CD14-positive monocyte (primary cell): ENCODE data around the gene CDH13. TPM values are rescaled to one million over a fixed set of nuclear protein-coding genes. Genes with fewer than 3 reads are reported as not detected.

ENCODE experiments used
- DNase-seq, 3 donors: peaks; one replicate each; pipeline ENCODE4 v3.0.0-alpha.2; 2011 to 2022
- H2AFZ ChIP-seq: 2 replicates; pipeline ENCODE4 v1.6.0; 2012; ENCODE audit warnings: mild to moderate bottlenecking, low read depth, low read length, inconsistent platforms; ENCODE audit not compliant: insufficient read depth, poor library complexity, severe bottlenecking
- H3K27ac ChIP-seq, 2 donors: 1 replicate in 1 of 2; 2 replicates in 1 of 2; pipeline ENCODE4 v1.5.1; 2012 to 2013; ENCODE audit warnings: low read length in 2 of 2, control low read depth in 1 of 2, inconsistent platforms in 1 of 2, low read depth in 1 of 2, mild to moderate bottlenecking in 1 of 2
- H3K27me3 ChIP-seq, 2 donors: one replicate each; pipeline versions ENCODE4 v1.6.0 to v1.6.1; 2011 to 2013; ENCODE audit warnings: low read length in 2 of 2; ENCODE audit not compliant: control insufficient read depth in 2 of 2, insufficient read depth in 2 of 2
- H3K36me3 ChIP-seq, 2 donors: replicated peaks in 1 of 2; 1 replicate in 1 of 2; 2 replicates in 1 of 2; pipeline versions ENCODE4 v1.5.1 to v1.6.1; 2012 to 2013; ENCODE audit warnings: low read length in 2 of 2, control low read depth in 1 of 2, inconsistent platforms in 1 of 2, mild to moderate bottlenecking in 1 of 2; ENCODE audit not compliant: insufficient read depth in 2 of 2, control insufficient read depth in 1 of 2
- H3K4me1 ChIP-seq, 2 donors: 1 replicate in 1 of 2; 2 replicates in 1 of 2; pipeline versions ENCODE4 v1.5.1 to v1.6.1; 2012 to 2013; ENCODE audit warnings: low read length in 2 of 2, control low read depth in 1 of 2, inconsistent platforms in 1 of 2, mild to moderate bottlenecking in 1 of 2, moderate library complexity in 1 of 2; ENCODE audit not compliant: insufficient read depth in 2 of 2, control insufficient read depth in 1 of 2
- H3K4me2 ChIP-seq: replicated peaks from 2 replicates; pipeline ENCODE3; 2012; ENCODE audit warnings: low read length, moderate library complexity, mild to moderate bottlenecking; ENCODE audit not compliant: poor library complexity, severe bottlenecking; ENCODE audit errors: extremely low read depth
- H3K4me3 ChIP-seq, 3 experiments: fragments of 200-600 bp in 1 of 3; sonication (generic) in 1 of 3; replicated peaks in 1 of 3; 1 replicate in 2 of 3; 2 replicates in 1 of 3; pipeline ENCODE4 v1.5.1; 2011 to 2013; ENCODE audit warnings: low read length in 3 of 3, mild to moderate bottlenecking in 3 of 3, control low read depth in 2 of 3, low read depth in 2 of 3, inconsistent platforms in 1 of 3, moderate library complexity in 1 of 3
- H3K79me2 ChIP-seq: 2 replicates; pipeline ENCODE4 v1.6.0; 2012; ENCODE audit warnings: mild to moderate bottlenecking, control low read depth, inconsistent platforms, low read length, moderate library complexity; ENCODE audit not compliant: insufficient read depth
- H3K9ac ChIP-seq: 2 replicates; pipeline ENCODE4 v1.6.0; 2017; ENCODE audit warnings: low read length, mild to moderate bottlenecking; ENCODE audit not compliant: insufficient read depth, poor library complexity, severe bottlenecking
- H3K9me3 ChIP-seq, 2 donors: replicated peaks in 1 of 2; 1 replicate in 1 of 2; 2 replicates in 1 of 2; pipeline versions ENCODE4 v1.5.1 to v1.6.1; 2012 to 2013; ENCODE audit warnings: low read length in 2 of 2, control low read depth in 1 of 2; ENCODE audit not compliant: control insufficient read depth in 1 of 2, insufficient read depth in 1 of 2
- H4K20me1 ChIP-seq: 2 replicates; pipeline ENCODE4 v1.6.0; 2012; ENCODE audit warnings: mild to moderate bottlenecking, low read length, control low read depth, moderate library complexity; ENCODE audit not compliant: insufficient read depth
- H3K27ac Mint-ChIP-seq, 7 donors: one replicate each; pipeline ENCODE4 v1.8.0; 2020; ENCODE audit warnings: mild to moderate bottlenecking in 7 of 7, mixed read lengths in 7 of 7, moderate library complexity in 6 of 7, inconsistent platforms in 2 of 7
- H3K27me3 Mint-ChIP-seq, 3 donors: one replicate each; pipeline ENCODE4 v1.8.0; 2021 to 2022; ENCODE audit warnings: low read depth in 3 of 3, mild to moderate bottlenecking in 3 of 3, mixed read lengths in 3 of 3, moderate library complexity in 3 of 3, inconsistent platforms in 1 of 3
- H3K36me3 Mint-ChIP-seq, 2 donors: one replicate each; pipeline ENCODE4 v1.8.0; 2020; ENCODE audit warnings: mixed read lengths in 2 of 2, inconsistent platforms in 1 of 2, mild to moderate bottlenecking in 1 of 2
- H3K4me1 Mint-ChIP-seq: one replicate; pipeline ENCODE4 v1.8.0; 2020; ENCODE audit warnings: mild to moderate bottlenecking, mixed read lengths
- H3K4me3 Mint-ChIP-seq, 2 donors: one replicate each; pipeline ENCODE4 v1.8.0; 2020; ENCODE audit warnings: mild to moderate bottlenecking in 2 of 2, mixed read lengths in 2 of 2, moderate library complexity in 1 of 2
- H3K9me3 Mint-ChIP-seq, 7 donors: one replicate each; pipeline ENCODE4 v1.8.0; 2020 to 2022; ENCODE audit warnings: mixed read lengths in 7 of 7, mild to moderate bottlenecking in 6 of 7, moderate library complexity in 6 of 7, inconsistent platforms in 2 of 7
- WGBS: methylation state at CpG from one replicate; pipeline ENCODE4 v1.1.5; 2013; ENCODE audit warnings: missing lambda C conversion rate; ENCODE audit not compliant: insufficient coverage; 5-methylcytosine and 5-hydroxymethylcytosine counted together
- intact Hi-C, 2 donors: fragments of 100-400 bp; cut with micrococcal nuclease; formaldehyde crosslinking; loops; one replicate each; pipeline versions ENCODE4 v1.15.0 to v1.15.1; 2023
- polyA plus RNA-seq, 3 donors: library from polyadenylated mRNA; depleted of rRNA in 1 of 3; unstranded in 2 of 3; stranded (reverse) in 1 of 3; fragments of 300-500 nt in 2 of 3; fragments of >200 nt in 1 of 3; fragmentation: Illumina TruSeq in 2 of 3; gene quantifications; 1 replicate in 2 of 3; 2 replicates in 1 of 3; pipeline ENCODE4 v1.2.3, GENCODE V29; 2012 to 2021
- TF ChIP-seq, protein P1 (sequence below): fragments of 200-600 bp; IDR thresholded peaks from one replicate; pipeline ENCODE4 v1.8.0; 2022; ENCODE audit warnings: antibody characterized with exemption, mild to moderate bottlenecking

Gene CDH13
- polyA plus RNA-seq, 3 donors: 0.13 to 0.19 TPM; not detected in 1

GRCh38 chr16:83031524-83031923 lies 404.8 kb downstream of the CDH13 start:
- Histone ChIP-seq H2AFZ (no peak overlapping the region), H3K4me3 (no peak overlapping the region), H3K27ac (no peak overlapping the region), H3K27me3 (no peaks in the 10 kb centered on the region), H3K9ac (no peak overlapping the region), H3K36me3 (no peaks in the 10 kb centered on the region), H4K20me1 (no peaks in the 10 kb centered on the region), H3K9me3 (peaks cover 9 to 23% of the 10 kb centered on the region in 2 donors), H3K79me2 (no peaks in the 10 kb centered on the region), H3K4me1 (no peaks in the 10 kb centered on the region), H3K4me2 (no peak overlapping the region)
- H3K9me3 Mint-ChIP-seq: peaks cover 2 to 16% (median 5%) of the 10 kb centered on the region in 7 donors
- no peaks in the 10 kb centered on the region for H3K4me1 Mint-ChIP-seq
- TF ChIP-seq, protein P1, sequence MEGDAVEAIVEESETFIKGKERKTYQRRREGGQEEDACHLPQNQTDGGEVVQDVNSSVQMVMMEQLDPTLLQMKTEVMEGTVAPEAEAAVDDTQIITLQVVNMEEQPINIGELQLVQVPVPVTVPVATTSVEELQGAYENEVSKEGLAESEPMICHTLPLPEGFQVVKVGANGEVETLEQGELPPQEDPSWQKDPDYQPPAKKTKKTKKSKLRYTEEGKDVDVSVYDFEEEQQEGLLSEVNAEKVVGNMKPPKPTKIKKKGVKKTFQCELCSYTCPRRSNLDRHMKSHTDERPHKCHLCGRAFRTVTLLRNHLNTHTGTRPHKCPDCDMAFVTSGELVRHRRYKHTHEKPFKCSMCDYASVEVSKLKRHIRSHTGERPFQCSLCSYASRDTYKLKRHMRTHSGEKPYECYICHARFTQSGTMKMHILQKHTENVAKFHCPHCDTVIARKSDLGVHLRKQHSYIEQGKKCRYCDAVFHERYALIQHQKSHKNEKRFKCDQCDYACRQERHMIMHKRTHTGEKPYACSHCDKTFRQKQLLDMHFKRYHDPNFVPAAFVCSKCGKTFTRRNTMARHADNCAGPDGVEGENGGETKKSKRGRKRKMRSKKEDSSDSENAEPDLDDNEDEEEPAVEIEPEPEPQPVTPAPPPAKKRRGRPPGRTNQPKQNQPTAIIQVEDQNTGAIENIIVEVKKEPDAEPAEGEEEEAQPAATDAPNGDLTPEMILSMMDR: no peak
- H3K27ac Mint-ChIP-seq: no peak overlapping the region
- no peak overlapping the region for H3K4me3 Mint-ChIP-seq
- WGBS: 100% methylated on average over 2 of the region's 3 CpGs
- H3K27me3 Mint-ChIP-seq: peaks cover 0 to 2% (median 0%) of the 10 kb centered on the region in 3 donors
- no peaks in the 10 kb centered on the region for H3K36me3 Mint-ChIP-seq
- DNase-seq: no peak
- intact Hi-C loops: no loop called here

DNA sequence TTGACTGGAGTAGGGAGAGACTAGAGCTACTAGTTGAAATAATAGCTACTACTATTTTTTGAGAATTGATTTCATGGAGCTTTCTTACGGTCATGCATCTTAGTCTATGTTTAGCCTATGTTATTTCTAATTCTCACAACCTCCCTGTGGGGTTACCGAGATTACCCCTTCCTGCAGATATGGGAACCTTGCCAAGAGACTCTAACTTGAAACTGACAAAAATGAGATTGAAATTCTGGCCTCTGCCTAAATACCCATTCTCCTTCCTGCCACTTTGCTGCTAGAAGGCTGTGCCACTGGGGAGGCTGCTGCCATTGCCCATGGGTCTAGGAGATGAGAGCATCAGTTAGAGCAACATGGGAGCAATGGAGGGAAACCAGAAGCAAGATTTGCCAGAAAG lies 410.3 kb downstream of the CDH13 start:
- Histone ChIP-seq H3K4me2 (no peak overlapping the region), H3K27ac (no peak overlapping the region), H3K9me3 (peaks cover 3 to 8% of the 10 kb centered on the region in 2 donors), H3K4me3 (no peak overlapping the region), H3K9ac (no peak overlapping the region), H3K36me3 (no peaks in the 10 kb centered on the region), H4K20me1 (no peaks in the 10 kb centered on the region), H2AFZ (no peak overlapping the region), H3K27me3 (no peaks in the 10 kb centered on the region), H3K79me2 (no peaks in the 10 kb centered on the region), H3K4me1 (no peaks in the 10 kb centered on the region)
- Mint-ChIP-seq H3K27ac (no peak overlapping the region), H3K4me1 (no peaks in the 10 kb centered on the region), H3K36me3 (no peaks in the 10 kb centered on the region), H3K27me3 (peaks cover 0 to 4% (median 2%) of the 10 kb centered on the region in 3 donors), H3K4me3 (no peak overlapping the region), H3K9me3 (peaks cover 0 to 19% (median 5%) of the 10 kb centered on the region in 7 donors)
- no peak for DNase-seq
- TF ChIP-seq, protein P1: no peak
- 100% methylated on average over 2 of the region's 2 CpGs for WGBS
- intact Hi-C loops: no loop called here
